Naive thymus-derived CD4-positive, alpha-beta T cell (primary cell): ENCODE data around the gene PTPN7. TPM values are rescaled to one million over a fixed set of nuclear protein-coding genes. Genes with fewer than 3 reads are reported as not detected.
A peak's percentile ranks its signal among the peaks of the same experiment; 100 is the strongest.
"Not testable (repeated sequence)": the region's sequence is repeated elsewhere in the genome, so short reads cannot be mapped to it uniquely, and the experiment has no call there.

ENCODE experiments used
- ATAC-seq: fragments of 150-1000 bp; cut with Tn5 transposase; 2 replicates; pipeline ENCODE4 v1.10.0; 2021; ENCODE audit warnings: mild to moderate bottlenecking, moderate library complexity
- CTCF ChIA-PET: fragments of 350-600 bp; sonication (Branson Sonifier 250); formaldehyde crosslinking; loops from one replicate; lab custom pipeline; 2021; ENCODE audit warnings: antibody characterized with exemption; lab: Charles Lee
- POLR2A ChIA-PET: fragments of 350-600 bp; sonication (Branson Sonifier 250); formaldehyde crosslinking; loops from one replicate; lab custom pipeline; 2021; ENCODE audit warnings: antibody characterized with exemption, inconsistent platforms; lab: Charles Lee
- DNase-seq, 9 donors: peaks; one replicate each; pipeline versions ENCODE4 v3.0.0 to v3.0.0-alpha.2; 2020 to 2022; ENCODE audit warnings: mixed read lengths in 1 of 9
- H3K27ac ChIP-seq: one replicate; pipeline ENCODE4 v1.7.0; 2013; ENCODE audit warnings: mild to moderate bottlenecking, low read depth, low read length, moderate library complexity
- H3K27me3 ChIP-seq, 2 donors: one replicate each; pipeline ENCODE4 v1.7.0; 2013; ENCODE audit warnings: low read length in 2 of 2, mild to moderate bottlenecking in 2 of 2, moderate library complexity in 2 of 2; ENCODE audit not compliant: control insufficient read depth in 2 of 2, insufficient read depth in 2 of 2
- H3K36me3 ChIP-seq, 3 experiments: 1 replicate in 2 of 3; 2 replicates in 1 of 3; pipeline ENCODE4 v1.7.0; 2013; ENCODE audit warnings: low read length in 3 of 3, mild to moderate bottlenecking in 3 of 3, moderate library complexity in 1 of 3; ENCODE audit not compliant: insufficient read depth in 3 of 3, control insufficient read depth in 2 of 3
- H3K4me1 ChIP-seq, 2 donors: one replicate each; pipeline ENCODE4 v1.7.0; 2013; ENCODE audit warnings: low read length in 2 of 2, mild to moderate bottlenecking in 2 of 2, moderate library complexity in 1 of 2; ENCODE audit not compliant: control insufficient read depth in 2 of 2, insufficient read depth in 2 of 2
- H3K4me3 ChIP-seq: 2 replicates; pipeline ENCODE4 v1.7.0; 2013; ENCODE audit warnings: mild to moderate bottlenecking, low read length
- H3K9me3 ChIP-seq, 3 experiments: 1 replicate in 2 of 3; 2 replicates in 1 of 3; pipeline ENCODE4 v1.7.0; 2013; ENCODE audit warnings: low read length in 3 of 3; ENCODE audit not compliant: control insufficient read depth in 2 of 3
- H3K27ac Mint-ChIP-seq, 9 donors: one replicate each; pipeline ENCODE4 v1.8.0; 2020 to 2022; ENCODE audit warnings: mixed read lengths in 9 of 9, mild to moderate bottlenecking in 8 of 9, moderate library complexity in 5 of 9, inconsistent platforms in 2 of 9
- H3K27me3 Mint-ChIP-seq, 5 donors: one replicate each; pipeline ENCODE4 v1.8.0; 2021 to 2022; ENCODE audit warnings: mixed read lengths in 5 of 5, mild to moderate bottlenecking in 1 of 5
- H3K36me3 Mint-ChIP-seq, 5 donors: one replicate each; pipeline ENCODE4 v1.8.0; 2020 to 2022; ENCODE audit warnings: mixed read lengths in 5 of 5, mild to moderate bottlenecking in 3 of 5, inconsistent platforms in 1 of 5
- H3K4me1 Mint-ChIP-seq, 7 donors: one replicate each; pipeline ENCODE4 v1.8.0; 2020 to 2022; ENCODE audit warnings: mixed read lengths in 7 of 7, mild to moderate bottlenecking in 3 of 7, inconsistent platforms in 1 of 7
- H3K4me3 Mint-ChIP-seq, 10 donors: one replicate each; pipeline ENCODE4 v1.8.0; 2020 to 2022; ENCODE audit warnings: mild to moderate bottlenecking in 10 of 10, mixed read lengths in 10 of 10, moderate library complexity in 6 of 10, inconsistent platforms in 2 of 10
- H3K9me3 Mint-ChIP-seq, 11 donors: one replicate each; pipeline ENCODE4 v1.8.0; 2020 to 2022; ENCODE audit warnings: mixed read lengths in 11 of 11, mild to moderate bottlenecking in 4 of 11, inconsistent platforms in 1 of 11, moderate library complexity in 1 of 11
- intact Hi-C, 2 donors: fragments of 100-400 bp; cut with micrococcal nuclease; formaldehyde crosslinking; loops; one replicate each; pipeline ENCODE4 v1.15.1; 2023
- polyA plus RNA-seq, 2 donors: library from polyadenylated mRNA; unstranded; fragments of 300-500 nt; fragmentation: Illumina TruSeq; gene quantifications; one replicate each; pipeline ENCODE4 v1.2.3, GENCODE V29; 2021
- total RNA-seq, 6 experiments: library from RNA in 5 of 6; stranded (reverse) in 5 of 6; gene quantifications; 1 replicate in 5 of 6; 2 replicates in 1 of 6; pipeline ENCODE4 v1.2.3 and lab custom pipeline; 2021 to 2026

Gene PTPN7
- total and polyA plus RNA-seq, 7 experiments from 2014 or later = 40.4 to 258 (median 78.6) TPM

DNA sequence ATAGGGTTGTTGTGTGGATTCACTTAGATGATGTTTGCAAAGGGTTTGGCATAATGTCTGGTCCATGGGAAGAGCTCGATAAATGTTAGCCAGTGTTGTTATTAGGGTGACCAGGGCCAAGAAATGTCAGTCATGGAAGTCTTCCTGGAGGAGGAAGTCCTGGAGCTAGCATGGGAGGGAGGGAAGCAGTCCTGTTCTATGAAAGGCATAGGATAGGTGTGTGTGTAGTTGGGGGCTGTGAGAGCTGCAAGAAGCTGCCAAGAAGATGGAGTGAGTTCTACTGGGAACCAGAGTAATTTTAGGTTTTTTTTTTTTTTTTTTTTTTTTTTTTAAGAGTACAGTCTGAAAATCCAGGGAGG lies 37.9 kb upstream of the PTPN7 start:
- no peaks in the 10 kb centered on the region for H3K36me3 Mint-ChIP-seq
- H3K4me1 Mint-ChIP-seq = peaks cover 11 to 62% (median 35%) of the 10 kb centered on the region in 7 donors
- ChIA-PET POLR2A (no interaction called here), CTCF (no interaction called here)
- Histone ChIP-seq H3K4me3 (no peak overlapping the region), H3K27ac (no peak overlapping the region), H3K9me3 (no peaks in the 10 kb centered on the region), H3K36me3 (no peaks in the 10 kb centered on the region), H3K27me3 (no peaks in the 10 kb centered on the region), H3K4me1 (peaks cover 7 to 58% of the 10 kb centered on the region in 2 donors)
- H3K4me3 Mint-ChIP-seq = peak overlapping the region in 4 of 10 donors; percentile 0 to 30 (median 4)
- DNase-seq = no peak
- intact Hi-C loops = no loop called here
- H3K9me3 Mint-ChIP-seq = no peaks in the 10 kb centered on the region
- peaks cover 15 to 52% (median 22%) of the 10 kb centered on the region in 5 donors for H3K27me3 Mint-ChIP-seq
- H3K27ac Mint-ChIP-seq = no peak overlapping the region
- ATAC-seq = no peak

DNA sequence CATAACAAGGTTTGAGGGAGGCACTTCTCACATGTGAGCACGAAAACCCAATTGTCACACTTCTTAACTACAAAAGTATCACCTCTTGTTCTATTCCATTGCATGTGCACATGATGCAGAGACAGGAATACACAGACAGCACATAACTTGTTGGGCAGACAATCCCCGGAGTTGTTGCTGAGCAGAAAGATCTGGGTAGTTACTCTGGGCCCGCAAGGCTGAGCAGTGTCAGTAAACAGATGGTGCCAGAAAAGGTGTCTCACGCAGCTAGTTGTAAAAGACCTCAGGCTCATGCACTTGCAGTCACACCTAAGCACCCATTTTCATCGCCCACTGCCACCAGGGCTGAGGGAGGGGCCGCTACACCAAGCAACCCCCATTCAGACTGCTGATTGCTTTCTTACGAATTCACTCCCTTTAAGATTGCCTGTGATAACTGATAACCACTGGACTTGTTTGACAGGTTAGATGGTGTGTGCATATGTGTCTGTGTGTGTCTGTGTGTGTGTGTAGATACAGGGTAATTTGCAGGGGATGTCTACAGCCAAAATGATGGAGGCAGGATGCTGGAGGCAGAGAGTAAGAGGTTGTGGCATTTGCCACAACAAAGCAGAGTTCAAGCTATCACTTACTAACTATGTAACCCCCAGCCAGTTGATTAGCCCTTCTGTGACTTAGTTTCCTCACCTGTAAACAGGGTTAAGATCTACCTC lies 37.4 kb upstream of the PTPN7 start:
- intact Hi-C loops = no loop called here
- Histone ChIP-seq H3K4me1 (peaks cover 12 to 53% of the 10 kb centered on the region in 2 donors), H3K27me3 (no peaks in the 10 kb centered on the region), H3K9me3 (no peaks in the 10 kb centered on the region), H3K36me3 (no peaks in the 10 kb centered on the region), H3K4me3 (no peak overlapping the region), H3K27ac (no peak overlapping the region)
- no peaks in the 10 kb centered on the region for H3K36me3 Mint-ChIP-seq
- H3K4me3 Mint-ChIP-seq = peak overlapping the region in 2 of 10 donors; percentile 0 to 30
- no peaks in the 10 kb centered on the region for H3K9me3 Mint-ChIP-seq
- peaks cover 11 to 61% (median 35%) of the 10 kb centered on the region in 7 donors for H3K4me1 Mint-ChIP-seq
- H3K27me3 Mint-ChIP-seq = peaks cover 15 to 53% (median 23%) of the 10 kb centered on the region in 5 donors
- ATAC-seq (peak; percentile 80), DNase-seq (no peak)
- H3K27ac Mint-ChIP-seq = peak overlapping the region in 2 of 9 donors; percentile 3 to 22
- ChIA-PET CTCF (interaction anchor here (0.9 kb wide), 1 partner anchor 522 kb away, joined by 3 read pairs; no protein-coding TSS in a partner anchor), POLR2A (no interaction called here)

DNA sequence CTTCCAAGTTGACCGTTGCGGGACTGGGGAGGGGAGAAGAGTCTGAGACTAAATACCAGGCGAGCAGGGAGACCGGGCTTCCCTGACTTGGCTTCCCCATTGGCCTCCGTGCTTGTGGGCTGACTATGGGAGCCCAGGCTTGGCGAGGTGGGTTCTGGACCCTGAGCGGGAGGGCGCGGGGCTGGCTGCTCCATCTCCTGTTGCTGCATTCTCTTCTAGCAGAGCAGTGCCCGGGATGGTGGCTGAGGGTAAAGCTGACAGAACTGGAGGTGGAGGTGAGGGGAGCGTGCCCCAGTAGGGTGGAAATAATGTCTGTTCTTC lies 33.9 kb upstream of the PTPN7 start:
- no peaks in the 10 kb centered on the region for H3K27me3 ChIP-seq
- H3K4me3 ChIP-seq = no peak overlapping the region
- peaks cover 11 to 19% of the 10 kb centered on the region in 2 donors for H3K4me1 ChIP-seq
- ATAC-seq = no peak
- Mint-ChIP-seq H3K9me3 (peaks cover 0 to 3% (median 0%) of the 10 kb centered on the region in 11 donors), H3K4me3 (no peak overlapping the region), H3K27ac (no peak overlapping the region), H3K27me3 (peaks cover 21 to 53% (median 26%) of the 10 kb centered on the region in 5 donors), H3K4me1 (peaks cover 6 to 29% (median 18%) of the 10 kb centered on the region in 7 donors), H3K36me3 (no peaks in the 10 kb centered on the region)
- intact Hi-C loops = no loop called here
- H3K36me3 ChIP-seq = no peaks in the 10 kb centered on the region
- ChIA-PET CTCF (interaction anchor here (0.7 to 2.8 kb wide), 2 partner anchors 122 to 1633 kb away, joined by 4 to 15 read pairs; no protein-coding TSS in a partner anchor), POLR2A (no interaction called here)
- no peak for DNase-seq
- H3K27ac ChIP-seq = no peak overlapping the region
- no peaks in the 10 kb centered on the region for H3K9me3 ChIP-seq

DNA sequence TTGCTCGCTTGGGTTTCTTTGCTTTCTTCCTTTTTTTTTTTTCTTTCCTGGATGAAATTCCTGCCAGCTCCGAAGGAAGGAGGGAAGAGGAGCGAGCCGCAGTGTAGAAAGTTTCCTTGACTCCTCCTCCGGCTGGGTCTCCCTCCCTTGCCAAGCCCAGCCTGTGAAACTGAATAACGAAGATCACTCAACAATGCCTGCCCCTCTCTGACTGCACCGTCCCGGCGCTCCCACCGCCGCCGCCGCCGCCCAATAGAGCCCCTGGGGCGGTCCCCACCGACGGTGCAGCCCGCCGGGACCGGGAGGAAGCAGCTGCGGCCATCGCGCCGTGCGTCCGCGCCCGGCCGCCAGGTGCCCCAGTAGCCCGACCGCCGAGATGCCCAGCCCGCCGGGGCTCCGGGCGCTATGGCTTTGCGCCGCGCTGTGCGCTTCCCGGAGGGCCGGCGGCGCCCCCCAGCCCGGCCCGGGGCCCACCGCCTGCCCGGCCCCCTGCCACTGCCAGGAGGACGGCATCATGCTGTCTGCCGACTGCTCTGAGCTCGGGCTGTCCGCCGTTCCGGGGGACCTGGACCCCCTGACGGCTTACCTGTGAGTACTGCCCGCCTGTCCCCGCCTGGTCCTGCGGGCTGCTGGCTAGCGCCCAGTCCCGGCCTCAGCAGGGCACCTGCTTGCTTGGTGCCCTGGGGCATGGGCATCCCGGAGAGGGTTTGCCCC lies 33.4 kb upstream of the PTPN7 start, which contains the start of gene LGR6:
Gene LGR6 (plus strand): TSS at position 186 of the 714 bp plus-strand sequence. CDS start 191 bp downstream, at position 377.
- H3K27me3 ChIP-seq = no peaks in the 10 kb centered on the region
- Mint-ChIP-seq H3K4me3 (peak within 1 kb of the TSS in 3 of 10 donors; percentile 52 to 74 (median 54)), H3K4me1 (peaks cover 6 to 24% (median 13%) of the 10 kb centered on the region in 7 donors), H3K27me3 (peaks cover 21 to 48% (median 26%) of the 10 kb centered on the region in 5 donors), H3K9me3 (peaks cover 0 to 3% (median 0%) of the 10 kb centered on the region in 11 donors), H3K36me3 (no peaks in the 10 kb centered on the region), H3K27ac (no peak within 1 kb of the TSS)
- H3K27ac ChIP-seq = no peak within 1 kb of the TSS
- POLR2A ChIA-PET = no interaction called here
- CTCF ChIA-PET = interaction anchor here (0.7 to 2.8 kb wide), 5 partner anchors 39 to 526 kb away, joined by 3 to 15 read pairs (median 5); no protein-coding TSS in a partner anchor
- DNase-seq = no peak
- H3K4me1 ChIP-seq = peaks cover 6 to 14% of the 10 kb centered on the region in 2 donors
- no peak for ATAC-seq
- no peaks in the 10 kb centered on the region for H3K9me3 ChIP-seq
- intact Hi-C loops = loop anchor here (1.0 to 2.0 kb wide), 4 partner anchors 43 to 526 kb away; no protein-coding TSS in a partner anchor
- no peak within 1 kb of the TSS for H3K4me3 ChIP-seq
- no peaks in the 10 kb centered on the region for H3K36me3 ChIP-seq

DNA sequence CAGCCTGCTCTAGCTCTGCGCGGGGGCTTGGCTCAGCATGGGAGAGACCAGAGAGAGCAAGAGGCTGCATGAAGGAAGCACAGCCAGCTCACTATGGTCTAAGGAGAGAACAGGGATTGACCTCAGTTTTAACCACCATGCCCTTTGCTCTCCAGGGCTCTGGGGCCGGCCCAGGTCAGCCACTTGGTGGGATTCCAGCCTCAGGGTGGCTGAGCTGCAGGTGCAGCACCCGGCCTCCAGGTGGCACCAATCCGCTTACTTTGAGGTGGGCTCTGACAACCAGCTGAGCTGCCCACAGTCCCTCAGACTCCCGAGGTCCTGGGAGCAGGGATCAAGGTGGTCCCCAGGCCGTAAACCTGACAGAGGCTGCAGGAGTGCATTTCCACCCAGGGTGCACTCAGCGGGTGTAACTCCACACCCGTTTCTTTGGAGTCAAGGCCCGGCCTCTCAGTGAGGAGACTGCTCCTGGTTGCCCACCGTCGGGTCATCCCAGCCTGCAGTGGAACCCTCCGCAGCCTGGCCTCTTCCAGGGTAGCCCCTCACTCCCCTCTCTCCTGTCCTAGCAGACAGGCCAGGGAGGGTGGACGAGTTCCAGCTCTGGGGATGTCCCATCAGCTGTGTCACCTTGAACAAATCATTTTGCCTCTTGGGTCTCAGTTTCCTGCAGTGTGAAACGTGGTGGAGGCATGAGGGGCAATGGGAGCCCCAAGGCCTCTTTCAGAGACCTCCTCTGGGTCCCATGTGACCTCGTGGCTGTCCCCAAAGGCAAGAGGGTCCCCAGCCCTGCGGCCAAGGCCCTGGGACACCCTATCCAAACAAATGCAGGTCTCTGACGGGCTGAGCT lies 32.6 kb upstream of the PTPN7 start:
- H3K4me1 Mint-ChIP-seq = peaks cover 1 to 16% (median 7%) of the 10 kb centered on the region in 7 donors
- peak overlapping the region in 3 of 10 donors; percentile 52 to 74 (median 54) for H3K4me3 Mint-ChIP-seq
- ATAC-seq = peak; percentile 48
- DNase-seq = peak in 8 of 9 donors; percentile 18 to 57 (median 40)
- intact Hi-C loops = loop anchor here (1.0 to 2.0 kb wide), 4 partner anchors 44 to 526 kb away; no protein-coding TSS in a partner anchor
- H3K27ac ChIP-seq = no peak overlapping the region
- H3K36me3 Mint-ChIP-seq = no peaks in the 10 kb centered on the region
- H3K9me3 Mint-ChIP-seq = peaks cover 0 to 3% (median 0%) of the 10 kb centered on the region in 11 donors
- no peak overlapping the region for H3K4me3 ChIP-seq
- H3K36me3 ChIP-seq = no peaks in the 10 kb centered on the region
- ChIA-PET CTCF (interaction anchor here (0.6 to 2.8 kb wide), 17 partner anchors 12 to 540 kb away, joined by 3 to 15 read pairs (median 4); partner anchors contain the start of genes PTPN7 and UBE2T), POLR2A (no interaction called here)
- H3K27ac Mint-ChIP-seq = no peak overlapping the region
- H3K4me1 ChIP-seq = peaks cover 6 to 8% of the 10 kb centered on the region in 2 donors
- no peaks in the 10 kb centered on the region for H3K27me3 ChIP-seq
- no peaks in the 10 kb centered on the region for H3K9me3 ChIP-seq
- peaks cover 21 to 42% (median 26%) of the 10 kb centered on the region in 5 donors for H3K27me3 Mint-ChIP-seq

DNA sequence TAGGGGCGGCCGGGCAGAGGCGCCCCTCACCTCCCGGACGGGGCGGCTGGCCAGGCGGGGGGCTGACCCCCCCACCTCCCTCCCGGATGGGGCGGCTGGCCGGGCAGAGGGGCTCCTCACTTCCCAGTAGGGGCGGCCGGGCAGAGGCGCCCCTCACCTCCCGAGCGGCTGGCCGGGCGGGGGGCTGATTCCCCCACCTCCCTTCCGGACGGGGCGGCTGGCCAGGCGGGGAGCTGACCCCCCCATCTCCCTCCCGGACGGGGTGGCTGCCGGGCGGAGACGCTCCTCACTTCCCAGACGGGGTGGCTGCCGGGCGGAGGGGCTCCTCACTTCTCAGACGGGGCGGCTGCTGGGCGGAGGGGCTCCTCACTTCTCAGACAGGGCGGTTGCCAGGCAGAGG lies 31.0 kb upstream of the PTPN7 start:
- H3K27ac ChIP-seq, intact Hi-C loops, DNase-seq, H3K36me3 ChIP-seq, ATAC-seq, H3K27ac Mint-ChIP-seq, H3K4me3 Mint-ChIP-seq, H3K36me3 Mint-ChIP-seq, POLR2A ChIA-PET, H3K4me1 ChIP-seq, H3K27me3 ChIP-seq, H3K4me3 ChIP-seq, H3K9me3 Mint-ChIP-seq, H3K9me3 ChIP-seq: not testable (repeated sequence)
- CTCF ChIA-PET = interaction anchor here (2.8 kb wide), 1 partner anchor 125 kb away, joined by 15 read pairs; no protein-coding TSS in a partner anchor
- peaks cover 21 to 31% (median 26%) of the 10 kb centered on the region in 5 donors for H3K27me3 Mint-ChIP-seq
- peaks cover 0 to 11% (median 4%) of the 10 kb centered on the region in 7 donors for H3K4me1 Mint-ChIP-seq
